Fibroblast of skin of left quadriceps (primary cell): ENCODE results near the gene PRKAR1A.
A peak's percentile ranks its signal among the peaks of the same experiment; 100 is the strongest.

Experiments
- DNase-seq, 2 experiments: peaks; one replicate each; pipeline ENCODE4 v3.0.0-alpha.2; 2013; ENCODE audit warnings: low read depth in 2 of 2

Gene PRKAR1A

GRCh38 chr17:68542698-68543463 is 30.7 kb downstream of the PRKAR1A start:
- DNase-seq, result no peak

- no peak for DNase-seq
These were observed 32.1 kb downstream of the PRKAR1A start for GRCh38 chr17:68544111-68544915.

- DNase-seq, result no peak
These were observed 44.3 kb downstream of the PRKAR1A start for GRCh38 chr17:68556551-68556950.

GRCh38 chr17:68559316-68559715 is 47.1 kb downstream of the PRKAR1A start:
- DNase-seq, result no peak

GRCh38 chr17:68560966-68561720 is 48.9 kb downstream of the PRKAR1A start:
- DNase-seq, result no peak

- no peak for DNase-seq
These were observed 50.5 kb downstream of the PRKAR1A start for GRCh38 chr17:68562736-68563135.

- DNase-seq, result no peak
These were observed 52.3 kb downstream of the PRKAR1A start for GRCh38 chr17:68564415-68565111.

GRCh38 chr17:68565661-68566441 is 53.6 kb downstream of the PRKAR1A start:
- DNase-seq, result no peak

GRCh38 chr17:68566442-68566738 is 54.2 kb downstream of the PRKAR1A start:
- no peak for DNase-seq

- no peak for DNase-seq
These were observed 54.8 kb downstream of the PRKAR1A start for GRCh38 chr17:68567035-68567434.

GRCh38 chr17:68567581-68567980 is 55.4 kb downstream of the PRKAR1A start:
- DNase-seq, result no peak

GRCh38 chr17:68568581-68568980 is 56.4 kb downstream of the PRKAR1A start:
- DNase-seq, result no peak

- no peak for DNase-seq
These were observed 57.1 kb downstream of the PRKAR1A start for GRCh38 chr17:68569346-68569745.

GRCh38 chr17:68570526-68570925 is 58.3 kb downstream of the PRKAR1A start:
- no peak for DNase-seq

- no peak for DNase-seq
These were observed 60.1 kb downstream of the PRKAR1A start for GRCh38 chr17:68572138-68572842.

GRCh38 chr17:68573338-68573737 is 61.1 kb downstream of the PRKAR1A start:
- DNase-seq, result no peak

- no peak for DNase-seq
These were observed 63.9 kb downstream of the PRKAR1A start for GRCh38 chr17:68576137-68576536.

- peak; percentile 35 to 36 for DNase-seq
These were observed 64.7 kb downstream of the PRKAR1A start for GRCh38 chr17:68576811-68577496.

GRCh38 chr17:68577497-68577821 is 65.2 kb downstream of the PRKAR1A start:
- no peak for DNase-seq

GRCh38 chr17:68578236-68578635 is 66.0 kb downstream of the PRKAR1A start:
- DNase-seq, result no peak
